ENCODE data around the gene TERB2. TPM values are rescaled to one million over a fixed set of nuclear protein-coding genes. Genes with fewer than 3 reads are reported as not detected.
"Not testable (repeated sequence)": the region's sequence is repeated elsewhere in the genome, so short reads cannot be mapped to it uniquely, and the experiment has no call there.

The TERB2 gene
- total RNA-seq, 1 experiment from 2014 or later: not detected

DNA sequence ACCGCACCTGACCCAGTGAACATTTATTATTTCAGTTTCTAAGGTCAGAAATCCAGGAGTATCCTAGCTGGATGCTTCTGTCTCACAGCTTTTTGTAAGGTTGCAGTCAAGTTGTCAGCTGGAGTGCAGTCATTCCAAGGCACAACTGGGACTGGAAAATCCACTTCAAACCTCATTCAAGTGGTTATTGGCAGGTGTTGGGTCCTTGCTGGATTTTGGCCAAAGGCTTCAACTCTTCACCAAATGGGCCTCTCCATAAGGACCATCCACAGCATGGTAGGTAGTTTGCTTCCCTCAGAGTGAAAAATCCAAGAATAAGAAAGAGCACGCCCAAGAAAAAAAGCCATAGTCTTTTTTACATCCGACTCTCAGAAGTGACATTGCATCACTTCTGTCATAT is 19.7 kb downstream of the TERB2 start:
- H3K27me3 ChIP-seq (ENCODE audit: insufficient read depth, low read length); H3K4me2 ChIP-seq (ENCODE audit: low read length); intact Hi-C loops (cut with micrococcal nuclease); ATAC-seq; H3K9me2 ChIP-seq (ENCODE audit: insufficient read depth); H3K79me2 ChIP-seq (ENCODE audit: insufficient read depth, low read length); H3K4me1 ChIP-seq (ENCODE audit: control insufficient read depth in 1 of 2, insufficient read depth in 2 of 2, low read length in 2 of 2); DNase-seq (ENCODE audit: low read depth, low spot score); RAD21 ChIA-PET (ENCODE audit: low non-redundant PET in 1 of 2, low total read pairs in 2 of 2, uncharacterized antibody in 2 of 2, unreplicated experiment in 2 of 2); H3K36me3 ChIP-seq (ENCODE audit: control insufficient read depth in 1 of 2, insufficient read depth in 2 of 2, low read length in 2 of 2); H2AFZ ChIP-seq (ENCODE audit: low read depth, low read length, poor library complexity, severe bottlenecking); H3K9me3 ChIP-seq (ENCODE audit: control insufficient read depth in 1 of 2, insufficient read depth in 1 of 2, low read depth in 1 of 2, low read length in 2 of 2); H3K4me3 ChIP-seq (replicated peaks in 1 of 2; ENCODE audit: low read depth in 1 of 2, low read length in 2 of 2); H4K20me1 ChIP-seq (ENCODE audit: insufficient read depth); H3K9ac ChIP-seq (ENCODE audit: low read length); H3K27ac ChIP-seq (ENCODE audit: low read depth, low read length); CTCF ChIA-PET; POLR2A ChIA-PET; BruUV-seq (replicated peaks): not testable (repeated sequence)

DNA sequence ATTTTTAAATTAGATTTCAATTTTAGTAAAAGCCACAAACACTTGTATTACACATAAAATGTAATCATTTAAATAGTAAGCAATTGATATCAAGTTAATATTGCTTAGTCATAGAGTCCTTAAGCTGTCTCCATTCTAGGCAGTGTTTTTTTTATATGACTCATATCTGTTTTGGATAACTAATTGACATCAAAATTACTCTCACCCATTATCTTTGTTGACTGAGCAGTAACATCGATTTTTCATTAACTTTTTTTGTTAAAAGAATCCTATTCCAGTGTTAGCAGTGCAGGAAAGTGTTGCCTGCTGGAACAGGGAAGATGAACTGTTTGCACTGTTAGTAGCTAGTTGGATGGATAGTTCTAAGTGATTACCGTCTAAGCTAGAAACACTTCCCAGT is 21.3 kb downstream of the TERB2 start:
- H3K27ac ChIP-seq (ENCODE audit: low read depth, low read length); H2AFZ ChIP-seq (ENCODE audit: low read depth, low read length, poor library complexity, severe bottlenecking); H3K27me3 ChIP-seq (ENCODE audit: insufficient read depth, low read length); DNase-seq (ENCODE audit: low read depth, low spot score); H4K20me1 ChIP-seq (ENCODE audit: insufficient read depth); H3K79me2 ChIP-seq (ENCODE audit: insufficient read depth, low read length); H3K9me2 ChIP-seq (ENCODE audit: insufficient read depth); BruUV-seq (replicated peaks); H3K9ac ChIP-seq (ENCODE audit: low read length); H3K4me3 ChIP-seq (replicated peaks in 1 of 2; ENCODE audit: low read depth in 1 of 2, low read length in 2 of 2); POLR2A ChIA-PET; H3K4me1 ChIP-seq (ENCODE audit: control insufficient read depth in 1 of 2, insufficient read depth in 2 of 2, low read length in 2 of 2); ATAC-seq; RAD21 ChIA-PET (ENCODE audit: low non-redundant PET in 1 of 2, low total read pairs in 2 of 2, uncharacterized antibody in 2 of 2, unreplicated experiment in 2 of 2); H3K9me3 ChIP-seq (ENCODE audit: control insufficient read depth in 1 of 2, insufficient read depth in 1 of 2, low read depth in 1 of 2, low read length in 2 of 2); H3K4me2 ChIP-seq (ENCODE audit: low read length); intact Hi-C loops (cut with micrococcal nuclease); H3K36me3 ChIP-seq (ENCODE audit: control insufficient read depth in 1 of 2, insufficient read depth in 2 of 2, low read length in 2 of 2): not testable (repeated sequence)
- CTCF ChIA-PET: interaction anchor here (1.3 to 1.5 kb wide), 2 partner anchors 59 to 140 kb away, joined by 3 to 6 read pairs; no protein-coding TSS in a partner anchor

DNA sequence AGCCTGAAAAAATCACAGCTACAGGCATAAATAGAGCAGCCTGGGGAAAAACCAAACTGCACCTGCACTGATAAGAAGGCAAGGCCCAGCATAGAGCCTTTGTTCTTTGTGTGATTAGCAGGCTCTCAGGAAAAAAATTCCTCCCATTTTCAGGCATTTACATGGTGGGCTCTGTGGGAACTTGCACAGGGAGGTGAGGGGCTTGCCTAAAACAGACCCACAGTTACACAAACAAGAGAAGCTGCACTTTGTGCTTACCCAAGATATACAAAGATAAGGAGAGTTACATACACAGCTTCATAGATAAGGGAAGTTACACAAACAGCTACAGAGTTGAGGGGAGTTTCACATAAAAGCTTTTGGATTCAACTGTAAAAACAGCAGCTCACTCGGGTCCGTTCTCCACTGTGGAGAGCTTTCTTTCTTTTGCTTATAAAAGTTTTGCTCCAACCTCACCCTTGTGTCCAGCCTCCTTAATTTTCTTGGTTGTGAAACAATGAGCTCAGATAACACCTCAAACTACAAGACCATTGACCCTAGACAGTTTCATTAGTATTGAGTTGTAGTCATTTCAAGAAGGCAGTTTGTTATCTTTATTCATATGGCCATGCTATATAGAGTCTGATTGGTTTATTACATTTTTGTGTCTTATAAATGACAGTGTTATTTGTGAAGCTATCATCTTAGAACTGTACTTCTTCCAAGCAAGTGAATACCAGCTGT is 23.3 kb downstream of the TERB2 start:
- H2AFZ ChIP-seq (ENCODE audit: low read depth, low read length, poor library complexity, severe bottlenecking); H3K9ac ChIP-seq (ENCODE audit: low read length); H3K4me3 ChIP-seq (replicated peaks in 1 of 2; ENCODE audit: low read depth in 1 of 2, low read length in 2 of 2); ATAC-seq; H3K79me2 ChIP-seq (ENCODE audit: insufficient read depth, low read length); H3K9me3 ChIP-seq (ENCODE audit: control insufficient read depth in 1 of 2, insufficient read depth in 1 of 2, low read depth in 1 of 2, low read length in 2 of 2); BruUV-seq (replicated peaks); CTCF ChIA-PET; H4K20me1 ChIP-seq (ENCODE audit: insufficient read depth); DNase-seq (ENCODE audit: low read depth, low spot score); H3K4me1 ChIP-seq (ENCODE audit: control insufficient read depth in 1 of 2, insufficient read depth in 2 of 2, low read length in 2 of 2); RAD21 ChIA-PET (ENCODE audit: low non-redundant PET in 1 of 2, low total read pairs in 2 of 2, uncharacterized antibody in 2 of 2, unreplicated experiment in 2 of 2); H3K4me2 ChIP-seq (ENCODE audit: low read length); H3K27me3 ChIP-seq (ENCODE audit: insufficient read depth, low read length); H3K27ac ChIP-seq (ENCODE audit: low read depth, low read length); H3K9me2 ChIP-seq (ENCODE audit: insufficient read depth); H3K36me3 ChIP-seq (ENCODE audit: control insufficient read depth in 1 of 2, insufficient read depth in 2 of 2, low read length in 2 of 2); intact Hi-C loops (cut with micrococcal nuclease); POLR2A ChIA-PET: not testable (repeated sequence)

DNA sequence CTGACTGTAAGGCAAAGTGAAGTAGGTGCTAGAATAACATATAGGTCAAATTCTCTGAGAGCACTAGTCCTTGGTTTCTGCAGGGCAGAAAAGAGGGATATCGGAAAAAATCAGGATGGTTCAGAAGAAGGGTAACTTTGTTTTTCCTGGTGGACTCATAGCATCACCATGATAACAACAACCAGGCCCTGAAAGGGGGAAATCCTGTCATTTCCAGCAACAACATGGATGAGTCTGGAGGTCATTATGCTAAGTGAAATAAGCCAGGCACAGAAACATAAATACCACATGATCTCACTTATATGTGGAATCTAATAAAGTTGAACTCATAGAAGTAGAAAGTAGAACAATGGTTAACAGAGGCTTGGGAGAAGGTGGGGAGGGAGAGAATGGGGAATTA is 27.7 kb downstream of the TERB2 start:
- H3K9ac ChIP-seq (ENCODE audit: low read length); H3K79me2 ChIP-seq (ENCODE audit: insufficient read depth, low read length); H3K27me3 ChIP-seq (ENCODE audit: insufficient read depth, low read length); H4K20me1 ChIP-seq (ENCODE audit: insufficient read depth); H3K9me2 ChIP-seq (ENCODE audit: insufficient read depth); DNase-seq (ENCODE audit: low read depth, low spot score); BruUV-seq (replicated peaks); H3K36me3 ChIP-seq (ENCODE audit: control insufficient read depth in 1 of 2, insufficient read depth in 2 of 2, low read length in 2 of 2); CTCF ChIA-PET; H3K4me2 ChIP-seq (ENCODE audit: low read length); H2AFZ ChIP-seq (ENCODE audit: low read depth, low read length, poor library complexity, severe bottlenecking); POLR2A ChIA-PET; ATAC-seq; H3K9me3 ChIP-seq (ENCODE audit: control insufficient read depth in 1 of 2, insufficient read depth in 1 of 2, low read depth in 1 of 2, low read length in 2 of 2); intact Hi-C loops (cut with micrococcal nuclease); RAD21 ChIA-PET (ENCODE audit: low non-redundant PET in 1 of 2, low total read pairs in 2 of 2, uncharacterized antibody in 2 of 2, unreplicated experiment in 2 of 2); H3K27ac ChIP-seq (ENCODE audit: low read depth, low read length); H3K4me1 ChIP-seq (ENCODE audit: control insufficient read depth in 1 of 2, insufficient read depth in 2 of 2, low read length in 2 of 2); H3K4me3 ChIP-seq (replicated peaks in 1 of 2; ENCODE audit: low read depth in 1 of 2, low read length in 2 of 2): not testable (repeated sequence)
